ENCODE results near the gene PLXNC1. TPM values are rescaled to one million over a fixed set of nuclear protein-coding genes. Genes with fewer than 3 reads are reported as not detected.

Gene PLXNC1
- total and polyA plus RNA-seq, 9 donors = 8.2 to 33.7 (median 17.5) TPM

GRCh38 chr12:94267921-94268471, 119.6 kb downstream of the PLXNC1 start:
- Histone ChIP-seq H3K27me3 (no peaks in the 10 kb centered on the region), H3K27ac (no peak overlapping the region), H3K36me3 (no peaks in the 10 kb centered on the region), H3K9me3 (no peaks in the 10 kb centered on the region), H3K4me3 (no peak overlapping the region), H3K4me1 (ENCODE audit: insufficient read depth) (peaks cover 5% of the 10 kb centered on the region)
- WGBS, 3 donors = 91 to 96% (median 92%) methylated on average over 5 of the region's 5 CpGs
- no peak for TF ChIP-seq CTCF (IDR thresholded peaks at IDR 0.05)
- no peak for TF ChIP-seq EP300 (IDR thresholded peaks at IDR 0.05)
- TF ChIP-seq POLR2A (IDR thresholded peaks at IDR 0.05) = no peak
- no peak for DNase-seq
- intact Hi-C loops (cut with DNase I) = no loop called here

DNA sequence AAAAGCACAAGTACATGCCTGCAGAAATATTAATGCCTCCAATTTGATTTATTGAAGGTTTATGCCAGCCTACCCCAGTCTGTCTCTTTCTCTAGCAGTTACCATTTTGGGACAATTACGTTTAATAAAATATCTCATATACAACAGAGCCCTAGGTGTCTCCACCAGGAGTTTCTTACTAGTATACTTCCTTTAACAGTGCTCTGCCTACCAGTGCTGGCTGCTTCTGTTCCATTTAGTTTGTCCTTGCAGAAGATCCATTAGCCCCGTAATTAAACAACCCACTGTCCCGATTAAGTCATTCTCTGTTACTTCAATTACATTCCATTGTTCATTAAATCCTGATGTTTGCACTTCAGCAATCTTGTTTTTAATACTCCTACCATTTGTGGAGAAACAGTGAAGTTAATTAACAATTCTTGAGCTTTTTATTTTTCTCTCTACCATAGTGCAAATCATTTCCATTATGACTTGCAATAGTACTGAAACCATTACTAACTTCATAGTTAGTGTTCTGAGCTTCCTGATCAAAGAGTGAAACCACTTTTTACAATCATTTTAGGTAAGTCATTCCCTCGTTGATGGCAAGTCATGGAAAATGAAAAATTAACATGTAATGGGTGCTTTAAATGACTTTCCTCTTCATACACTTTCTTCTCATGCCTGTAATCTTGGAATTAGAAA, 121.1 kb downstream of the PLXNC1 start:
- no peak for DNase-seq
- Histone ChIP-seq H3K27me3 (no peaks in the 10 kb centered on the region), H3K36me3 (no peaks in the 10 kb centered on the region), H3K9me3 (no peaks in the 10 kb centered on the region), H3K27ac (no peak overlapping the region), H3K4me3 (no peak overlapping the region), H3K4me1 (ENCODE audit: insufficient read depth) (no peaks in the 10 kb centered on the region)
- WGBS, 3 donors = 33 to 51% (median 38%) methylated on average over 4 of the region's 4 CpGs
- intact Hi-C loops (cut with DNase I) = no loop called here
- TF ChIP-seq EP300 (IDR thresholded peaks at IDR 0.05) (no peak), POLR2A (IDR thresholded peaks at IDR 0.05) (no peak), CTCF (IDR thresholded peaks at IDR 0.05) (no peak)

DNA sequence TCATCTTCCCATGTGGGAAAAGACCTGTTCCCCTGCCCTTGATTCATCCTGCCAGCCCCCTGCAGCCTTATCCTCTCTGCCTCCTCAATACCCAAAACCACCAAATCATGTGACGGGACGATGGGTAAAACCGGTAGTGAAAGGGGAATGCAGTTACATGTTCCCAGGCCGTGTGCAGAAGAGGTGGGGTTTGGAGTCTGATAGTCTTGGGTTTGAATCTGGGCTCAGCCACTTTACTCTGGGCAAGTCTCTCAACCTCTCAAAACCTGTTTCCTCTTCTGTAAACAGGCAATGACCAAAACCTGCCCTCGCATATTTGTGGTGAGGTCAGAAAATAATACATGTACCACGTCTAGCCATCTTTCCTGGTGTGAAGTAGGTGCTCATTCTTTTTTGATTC, 123.0 kb downstream of the PLXNC1 start:
- intact Hi-C loops (cut with DNase I) = no loop called here
- Histone ChIP-seq H3K9me3 (no peaks in the 10 kb centered on the region), H3K27me3 (no peaks in the 10 kb centered on the region), H3K4me3 (no peak overlapping the region), H3K36me3 (no peaks in the 10 kb centered on the region), H3K27ac (no peak overlapping the region), H3K4me1 (ENCODE audit: insufficient read depth) (no peaks in the 10 kb centered on the region)
- WGBS, 3 donors = 75 to 79% (median 79%) methylated on average over 6 of the region's 6 CpGs
- TF ChIP-seq POLR2A (IDR thresholded peaks at IDR 0.05) (no peak), EP300 (IDR thresholded peaks at IDR 0.05) (no peak), CTCF (IDR thresholded peaks at IDR 0.05) (no peak)
- no peak for DNase-seq

DNA sequence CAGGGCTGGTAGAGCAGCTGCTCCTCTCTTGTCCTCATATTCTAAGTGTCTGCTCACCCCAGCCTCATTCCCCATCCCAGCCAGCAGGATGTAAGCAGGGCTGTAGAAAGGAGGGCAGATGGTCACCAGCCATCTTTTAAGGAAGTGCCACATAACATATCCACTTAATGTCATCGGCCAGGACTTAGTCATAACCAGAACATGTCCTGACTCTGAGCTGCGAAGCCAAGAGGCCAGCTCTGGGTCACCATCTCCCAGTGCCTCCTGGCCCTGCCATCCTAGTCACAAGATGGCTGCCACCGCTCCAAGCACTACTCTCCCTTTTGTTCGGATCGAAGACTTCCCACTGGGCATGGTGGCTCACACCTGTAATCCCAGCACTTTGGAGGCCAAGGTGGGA, 123.9 kb downstream of the PLXNC1 start:
- intact Hi-C loops (cut with DNase I) = loop anchor here in 1 of 4 donors (1.0 kb wide), 1 partner anchor 40 kb away; no protein-coding TSS in a partner anchor
- H3K36me3 ChIP-seq = no peaks in the 10 kb centered on the region
- no peak for TF ChIP-seq EP300 (IDR thresholded peaks at IDR 0.05)
- no peak for TF ChIP-seq POLR2A (IDR thresholded peaks at IDR 0.05)
- TF ChIP-seq CTCF (IDR thresholded peaks at IDR 0.05) = no peak
- no peaks in the 10 kb centered on the region for H3K27me3 ChIP-seq
- peaks cover 1% of the 10 kb centered on the region for H3K4me1 ChIP-seq (ENCODE audit: insufficient read depth)
- DNase-seq = no peak
- 85 to 97% (median 95%) methylated on average over 5 of the region's 5 CpGs for WGBS, 3 donors
- H3K27ac ChIP-seq = no peak overlapping the region
- no peak overlapping the region for H3K4me3 ChIP-seq
- no peaks in the 10 kb centered on the region for H3K9me3 ChIP-seq
